MCF 10A (cell line): ENCODE data around the gene REG3A. TPM values are rescaled to one million over a fixed set of nuclear protein-coding genes. Genes with fewer than 3 reads are reported as not detected.

Experiments used
- BruUV-seq: library from RNA; stranded (reverse); fragments of 400-500 nt; replicated peaks from 2 replicates; lab custom pipeline; 2021; lab: Mats Ljungman, UMichigan
- CTCF ChIA-PET: fragments of 300-600 bp; sonication (Branson Sonifier 250); formaldehyde crosslinking; extraction: SDS; loops from one replicate; lab custom pipeline; 2021; ENCODE audit warnings: antibody characterized with exemption, inconsistent platforms; lab: Yijun Ruan, JAX
- POLR2A ChIA-PET: fragments of 300-600, 350-650 bp; sonication (Branson Sonifier 250); formaldehyde crosslinking; extraction: SDS; loops from one replicate; lab custom pipeline; 2020; ENCODE audit warnings: antibody characterized with exemption, inconsistent platforms; lab: Yijun Ruan, JAX
- DNase-seq: peaks from one replicate; pipeline ENCODE4 v3.0.0-alpha.2; 2018; ENCODE audit not compliant: unreplicated experiment
- H3K27ac Mint-ChIP-seq: one replicate; pipeline ENCODE4 v1.8.0; 2022; ENCODE audit warnings: mild to moderate bottlenecking, low read depth, mixed read lengths; ENCODE audit not compliant: unreplicated experiment
- H3K27me3 Mint-ChIP-seq: one replicate; pipeline ENCODE4 v1.8.0; 2022; ENCODE audit warnings: mixed read lengths; ENCODE audit not compliant: insufficient read depth, unreplicated experiment
- H3K36me3 Mint-ChIP-seq: one replicate; pipeline ENCODE4 v1.8.0; 2022; ENCODE audit warnings: mild to moderate bottlenecking, moderate library complexity, mixed read lengths; ENCODE audit not compliant: insufficient read depth, unreplicated experiment
- H3K4me1 Mint-ChIP-seq: one replicate; pipeline ENCODE4 v1.8.0; 2022; ENCODE audit warnings: mixed read lengths; ENCODE audit not compliant: insufficient read depth, unreplicated experiment
- H3K4me3 Mint-ChIP-seq: one replicate; pipeline ENCODE4 v1.8.0; 2022; ENCODE audit warnings: mild to moderate bottlenecking, moderate library complexity, mixed read lengths; ENCODE audit not compliant: unreplicated experiment
- H3K9me3 Mint-ChIP-seq: one replicate; pipeline ENCODE4 v1.8.0; 2022; ENCODE audit warnings: mixed read lengths; ENCODE audit not compliant: unreplicated experiment
- intact Hi-C: fragments of 100-400 bp; cut with micrococcal nuclease; formaldehyde crosslinking; loops from 2 replicates; pipeline ENCODE4 v1.14.1; 2022
- total RNA-seq: library from RNA; stranded (reverse); gene quantifications from 2 replicates; pipeline ENCODE4 v1.2.3, GENCODE V29; 2022
- TF ChIP-seq, protein P1 (sequence below): fragments of 200-600 bp; IDR thresholded peaks from one replicate; pipeline ENCODE4 v1.8.0; 2022; ENCODE audit warnings: antibody characterized with exemption, mild to moderate bottlenecking; ENCODE audit not compliant: unreplicated experiment

Gene REG3A
- total RNA-seq, 1 experiment from 2014 or later: not detected

DNA sequence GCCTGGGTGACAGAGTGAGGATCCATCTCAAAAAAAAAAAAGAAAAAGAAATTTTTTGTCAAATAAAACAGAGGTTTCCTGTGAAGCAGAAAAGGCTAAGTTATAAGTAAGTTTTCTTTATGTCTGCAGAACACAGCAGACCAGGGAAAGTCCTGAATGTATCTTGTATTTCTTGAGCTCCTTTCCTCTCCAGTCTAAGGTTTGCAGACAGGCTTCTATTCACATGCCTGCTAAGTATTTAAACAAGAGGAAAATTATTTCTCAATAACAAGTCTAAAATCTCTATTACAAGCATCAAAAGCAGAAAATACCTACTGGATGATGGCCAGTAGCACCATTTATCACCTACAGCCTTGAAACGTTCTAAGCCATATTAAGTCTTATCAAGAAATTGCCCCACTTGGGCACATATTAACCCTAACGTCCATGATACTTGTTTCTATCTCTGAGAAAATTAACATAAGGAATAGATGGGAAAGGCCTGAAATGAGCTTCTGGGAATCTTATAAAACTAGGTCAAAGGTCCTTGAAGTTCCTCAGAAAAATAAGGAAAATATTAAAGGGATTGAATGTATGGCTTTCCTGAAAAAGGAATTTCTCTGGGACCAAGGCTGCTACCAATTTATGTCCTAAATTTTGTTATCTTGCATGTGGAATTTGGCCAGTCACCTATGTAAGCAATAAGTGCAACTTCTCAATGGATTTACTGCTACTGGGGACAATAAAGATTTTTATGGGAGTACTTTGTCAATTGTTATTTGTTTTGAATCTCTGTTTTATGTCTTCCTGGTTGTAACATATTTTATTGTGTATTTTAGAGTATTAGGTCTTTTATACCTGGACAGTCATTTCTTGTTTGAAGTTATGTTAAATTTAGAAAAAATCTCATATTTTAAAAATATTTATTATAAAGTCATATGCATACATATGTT, 42.3 kb downstream of the REG3A start:
- no peaks in the 10 kb centered on the region for H3K4me1 Mint-ChIP-seq
- DNase-seq: no peak
- POLR2A ChIA-PET: no interaction called here
- no TSS peak for BruUV-seq
- no peak overlapping the region for H3K27ac Mint-ChIP-seq
- H3K4me3 Mint-ChIP-seq: no peak overlapping the region
- H3K27me3 Mint-ChIP-seq: no peaks in the 10 kb centered on the region
- H3K36me3 Mint-ChIP-seq: no peaks in the 10 kb centered on the region
- TF ChIP-seq, protein P1, sequence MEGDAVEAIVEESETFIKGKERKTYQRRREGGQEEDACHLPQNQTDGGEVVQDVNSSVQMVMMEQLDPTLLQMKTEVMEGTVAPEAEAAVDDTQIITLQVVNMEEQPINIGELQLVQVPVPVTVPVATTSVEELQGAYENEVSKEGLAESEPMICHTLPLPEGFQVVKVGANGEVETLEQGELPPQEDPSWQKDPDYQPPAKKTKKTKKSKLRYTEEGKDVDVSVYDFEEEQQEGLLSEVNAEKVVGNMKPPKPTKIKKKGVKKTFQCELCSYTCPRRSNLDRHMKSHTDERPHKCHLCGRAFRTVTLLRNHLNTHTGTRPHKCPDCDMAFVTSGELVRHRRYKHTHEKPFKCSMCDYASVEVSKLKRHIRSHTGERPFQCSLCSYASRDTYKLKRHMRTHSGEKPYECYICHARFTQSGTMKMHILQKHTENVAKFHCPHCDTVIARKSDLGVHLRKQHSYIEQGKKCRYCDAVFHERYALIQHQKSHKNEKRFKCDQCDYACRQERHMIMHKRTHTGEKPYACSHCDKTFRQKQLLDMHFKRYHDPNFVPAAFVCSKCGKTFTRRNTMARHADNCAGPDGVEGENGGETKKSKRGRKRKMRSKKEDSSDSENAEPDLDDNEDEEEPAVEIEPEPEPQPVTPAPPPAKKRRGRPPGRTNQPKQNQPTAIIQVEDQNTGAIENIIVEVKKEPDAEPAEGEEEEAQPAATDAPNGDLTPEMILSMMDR: no peak
- CTCF ChIA-PET: no interaction called here
- intact Hi-C loops: no loop called here
- peaks cover 26% of the 10 kb centered on the region for H3K9me3 Mint-ChIP-seq

DNA sequence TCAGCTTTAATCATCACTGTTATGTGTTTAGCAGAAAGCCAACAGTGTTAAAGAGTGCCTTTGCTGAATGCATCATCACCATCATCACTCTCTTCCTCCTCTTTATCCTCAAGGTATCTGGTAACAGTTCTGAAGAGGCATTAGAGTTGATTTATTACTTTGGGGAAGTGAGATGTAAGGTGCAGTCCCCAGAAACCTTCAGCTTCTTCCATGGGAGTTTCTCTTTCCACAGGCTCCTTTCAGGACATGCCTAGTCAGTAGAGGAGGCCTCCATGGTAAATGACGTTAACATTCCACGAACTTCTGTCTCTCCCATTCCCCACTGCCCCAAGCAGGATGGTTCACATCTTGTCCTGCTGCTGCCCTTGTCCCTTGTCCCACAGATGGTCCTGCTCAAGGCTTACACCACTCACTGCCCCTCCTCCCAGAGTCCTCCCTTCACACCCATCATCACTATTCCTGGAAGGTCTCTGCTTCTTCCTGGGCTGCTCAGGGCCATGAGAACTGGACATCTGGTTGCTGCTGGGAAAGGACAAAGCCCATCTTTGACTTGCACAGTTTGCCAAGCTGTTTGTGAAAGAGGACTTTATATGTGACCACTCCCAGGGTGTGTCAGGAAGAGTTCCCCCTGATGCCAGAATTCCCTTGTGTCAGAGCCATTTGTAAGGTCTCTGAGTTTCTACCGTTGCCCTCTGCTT, 44.6 kb downstream of the REG3A start:
- H3K36me3 Mint-ChIP-seq: no peaks in the 10 kb centered on the region
- intact Hi-C loops: no loop called here
- BruUV-seq: no TSS peak
- H3K27me3 Mint-ChIP-seq: no peaks in the 10 kb centered on the region
- CTCF ChIA-PET: interaction anchor here (0.5 to 0.7 kb wide), 2 partner anchors 24 to 842 kb away, joined by 3 to 7 read pairs; no protein-coding TSS in a partner anchor
- no peak overlapping the region for H3K27ac Mint-ChIP-seq
- no peak for DNase-seq
- H3K9me3 Mint-ChIP-seq: peaks cover 26% of the 10 kb centered on the region
- H3K4me3 Mint-ChIP-seq: no peak overlapping the region
- POLR2A ChIA-PET: no interaction called here
- TF ChIP-seq, protein P1: no peak
- no peaks in the 10 kb centered on the region for H3K4me1 Mint-ChIP-seq

DNA sequence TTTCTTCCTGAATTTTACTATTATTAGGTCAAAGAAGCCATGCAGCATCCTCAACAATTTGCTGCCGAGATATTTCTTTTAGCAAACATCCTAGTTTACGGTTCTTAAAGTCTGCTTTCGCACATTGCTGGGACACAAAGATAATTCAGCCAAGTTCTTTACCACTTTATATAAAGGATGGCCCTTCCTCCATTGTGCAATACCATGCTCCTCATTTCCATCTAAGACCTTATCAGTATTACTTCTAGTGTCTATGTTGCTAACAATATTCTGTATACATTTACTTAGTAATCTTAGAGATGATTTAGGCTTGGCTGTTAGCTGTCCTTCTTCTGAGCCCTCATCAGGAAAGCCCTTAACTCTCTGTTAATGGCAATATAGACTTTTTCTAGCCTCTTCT, 47.3 kb downstream of the REG3A start:
- H3K4me1 Mint-ChIP-seq: no peaks in the 10 kb centered on the region
- no peak overlapping the region for H3K27ac Mint-ChIP-seq
- POLR2A ChIA-PET: no interaction called here
- intact Hi-C loops: no loop called here
- no TSS peak for BruUV-seq
- no peaks in the 10 kb centered on the region for H3K36me3 Mint-ChIP-seq
- CTCF ChIA-PET: interaction anchor here (0.7 kb wide), 1 partner anchor 45 kb away, joined by 3 read pairs; no protein-coding TSS in a partner anchor
- no peaks in the 10 kb centered on the region for H3K27me3 Mint-ChIP-seq
- no peak overlapping the region for H3K4me3 Mint-ChIP-seq
- DNase-seq: no peak
- peaks cover 26% of the 10 kb centered on the region for H3K9me3 Mint-ChIP-seq
- TF ChIP-seq, protein P1: no peak

Other genes starting within 250 kb of the REG3A start
- gene REG3G, start 134.1 kb downstream of the REG3A start, total RNA-seq: not detected in 2 replicates
- not detected in 2 replicates for gene REG1B, start 71.8 kb downstream of the REG3A start, total RNA-seq
- not detected in 2 replicates for gene REG1A, start 39.3 kb downstream of the REG3A start, total RNA-seq